H1 (cell line): ENCODE data around the gene TEAD1. TPM values are rescaled to one million over a fixed set of nuclear protein-coding genes. Genes with fewer than 3 reads are reported as not detected.

Source experiments
- CHD7 ChIP-seq: fragments of 300-600 bp; sonication (generic); IDR thresholded peaks from 2 replicates; pipeline ENCODE4 v1.7.1; 2012; ENCODE audit warnings: low read length, moderate library complexity, mild to moderate bottlenecking, inconsistent platforms; ENCODE audit not compliant: insufficient replicate concordance
- TAF1 ChIP-seq: IDR thresholded peaks from 2 replicates; pipeline ENCODE4 v1.6.1; 2011; ENCODE audit warnings: mild to moderate bottlenecking, low read depth, low read length
- polyA plus RNA-seq, 7 experiments: library from polyadenylated mRNA; depleted of rRNA in 3 of 7; stranded (reverse) in 5 of 7; unstranded in 2 of 7; fragments of >200 nt in 5 of 7; fragments of 200-250 nt in 2 of 7; gene quantifications; 1 replicate in 5 of 7; 2 replicates in 1 of 7; 4 replicates in 1 of 7; pipeline versions ENCODE4 v1.2.1 to v1.2.3, GENCODE V29; 2011 to 2013; ENCODE audit warnings: missing spikeins in 2 of 7, mixed read lengths in 2 of 7
- total RNA-seq: library from RNA; stranded (reverse); fragmentation: NEBNext Ultra II Directional; extraction: Animal tissue kit (Norgen Biotek cat#: 25700); gene quantifications from 2 replicates; pipeline ENCODE4 v1.2.1, GENCODE V29; 2021

Gene TEAD1
- total and polyA plus RNA-seq, 2 of the 8 experiments (the other 6 are each of a cell fraction or from before 2014, with no cell fraction given), result 15.6 to 67.4 TPM

DNA sequence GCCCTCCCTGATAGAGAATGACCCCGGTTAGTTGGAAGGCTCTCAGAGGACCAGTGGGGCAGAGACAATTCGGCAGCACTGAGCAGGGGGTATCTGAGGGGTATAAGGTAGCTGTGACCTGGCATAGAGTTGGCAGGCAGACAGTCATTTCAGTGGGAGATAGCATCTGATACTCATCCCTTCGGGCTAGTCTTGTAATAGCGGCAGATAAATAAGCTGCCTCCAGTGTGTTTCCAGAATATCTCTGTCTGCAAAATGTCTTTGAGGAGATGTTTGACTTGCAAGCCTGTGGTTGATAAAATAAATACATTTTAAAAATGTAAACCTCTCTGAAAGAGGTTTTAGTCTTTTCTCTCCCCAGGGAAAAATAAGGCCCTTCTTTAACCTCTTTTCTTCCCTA is 54.2 kb downstream of the TEAD1 start (continued):
- TF ChIP-seq CHD7 (no peak), TAF1 (no peak)
